HTERT RPE-1 (cell line): ENCODE measurements around the gene PRR29.
"Not testable (repeated sequence)": the region's sequence is repeated elsewhere in the genome, so short reads cannot be mapped to it uniquely, and the experiment has no call there.

Experiments
- in situ Hi-C: fragments of 300-500 bp; cut with MboI; formaldehyde crosslinking; loops from 4 replicates; pipeline ENCODE4 v1.14.3; 2020; ENCODE audit warnings: low sequenced_read_pairs

The PRR29 gene

DNA sequence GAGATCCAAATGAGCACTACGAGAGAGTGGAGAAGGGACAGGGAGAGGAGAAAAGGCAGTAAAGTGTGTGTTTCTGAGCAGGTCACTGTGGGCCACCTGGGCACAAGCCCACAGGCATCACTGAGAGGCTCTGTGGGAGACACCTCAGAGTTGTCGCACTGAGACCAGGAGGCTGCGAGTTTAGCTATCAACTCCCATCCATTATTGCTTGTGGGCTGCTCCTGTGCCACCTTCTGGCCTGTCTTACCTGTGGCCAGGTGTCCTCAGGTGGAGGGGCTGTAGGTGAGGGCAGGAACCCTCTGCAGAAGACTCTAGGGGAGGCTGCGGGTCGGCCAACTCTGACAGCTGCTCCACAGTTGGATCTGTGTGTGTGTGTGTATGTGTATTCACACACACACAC is 2.5 kb upstream of the PRR29 start:
- in situ Hi-C loops, result no loop called here

DNA sequence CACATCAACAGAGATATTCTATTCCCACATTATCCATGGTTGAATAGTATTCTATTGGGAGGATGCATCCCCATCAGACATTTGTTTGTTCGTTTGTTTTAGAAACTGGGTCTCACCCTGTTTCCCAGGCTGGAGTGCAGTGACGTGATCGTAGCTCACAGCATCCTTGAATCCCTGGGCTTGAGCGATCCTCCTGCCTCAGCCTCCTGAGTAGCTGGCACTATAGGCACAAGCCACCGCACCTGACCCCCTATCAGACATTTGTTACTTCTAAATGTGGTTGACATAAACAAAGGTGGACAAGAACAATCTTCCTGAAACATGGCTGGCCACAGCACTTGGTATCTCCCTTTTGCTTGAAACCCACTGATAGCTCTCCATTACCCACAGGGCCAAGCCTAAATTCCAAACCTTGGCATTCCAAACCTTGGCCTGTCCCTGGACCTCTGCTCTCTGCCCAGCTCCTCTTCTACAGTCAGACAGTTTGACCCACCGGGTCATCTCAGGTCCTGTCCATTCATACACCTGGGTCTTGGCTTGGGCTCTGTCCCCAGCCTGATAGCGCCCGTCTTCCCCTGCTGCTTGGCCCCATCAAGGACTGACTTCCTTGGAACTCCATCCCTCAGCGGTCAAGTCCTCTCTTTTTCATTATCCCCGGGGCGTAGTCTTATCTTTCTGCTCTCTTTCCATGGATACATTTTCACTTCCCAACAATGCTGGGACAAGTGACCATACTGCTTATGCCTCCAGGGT is 1.5 kb upstream of the PRR29 start:
- in situ Hi-C loops, result no loop called here

DNA sequence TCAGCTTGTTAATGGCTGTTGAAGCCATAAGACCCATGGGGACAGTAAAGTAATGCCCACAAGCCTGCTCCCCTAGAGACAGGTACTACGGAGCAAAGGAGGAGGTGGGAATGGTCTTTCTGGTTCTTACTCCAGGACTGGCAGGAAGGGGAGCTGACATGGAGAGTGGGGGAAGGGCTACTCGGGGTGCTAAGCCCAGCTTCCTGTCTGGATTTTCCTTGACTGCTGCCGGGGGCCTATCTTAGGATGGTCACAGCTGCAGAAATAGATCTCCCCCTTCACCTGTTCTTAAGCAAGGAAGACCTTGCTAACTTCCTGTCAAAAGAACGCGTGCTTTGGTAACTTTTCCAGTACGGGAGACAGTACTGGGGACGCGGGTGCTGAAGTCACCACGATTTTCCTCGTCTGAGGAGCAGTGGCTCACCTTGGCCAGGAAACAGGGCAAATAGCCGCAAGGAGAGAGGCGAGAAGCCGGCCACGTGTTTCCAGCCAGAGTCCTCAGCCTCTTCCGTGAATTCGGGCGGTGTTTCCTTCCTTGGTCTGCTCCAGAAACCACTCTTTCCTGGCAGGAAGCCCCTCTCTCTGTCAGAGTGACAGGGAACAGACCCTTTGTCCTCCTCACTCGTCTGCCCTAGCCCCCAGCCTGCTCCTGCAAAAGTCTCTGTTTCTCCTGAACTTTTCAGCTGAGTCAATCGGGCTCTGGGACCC is 656 bp upstream of the PRR29 start:
- in situ Hi-C loops, result no loop called here

DNA sequence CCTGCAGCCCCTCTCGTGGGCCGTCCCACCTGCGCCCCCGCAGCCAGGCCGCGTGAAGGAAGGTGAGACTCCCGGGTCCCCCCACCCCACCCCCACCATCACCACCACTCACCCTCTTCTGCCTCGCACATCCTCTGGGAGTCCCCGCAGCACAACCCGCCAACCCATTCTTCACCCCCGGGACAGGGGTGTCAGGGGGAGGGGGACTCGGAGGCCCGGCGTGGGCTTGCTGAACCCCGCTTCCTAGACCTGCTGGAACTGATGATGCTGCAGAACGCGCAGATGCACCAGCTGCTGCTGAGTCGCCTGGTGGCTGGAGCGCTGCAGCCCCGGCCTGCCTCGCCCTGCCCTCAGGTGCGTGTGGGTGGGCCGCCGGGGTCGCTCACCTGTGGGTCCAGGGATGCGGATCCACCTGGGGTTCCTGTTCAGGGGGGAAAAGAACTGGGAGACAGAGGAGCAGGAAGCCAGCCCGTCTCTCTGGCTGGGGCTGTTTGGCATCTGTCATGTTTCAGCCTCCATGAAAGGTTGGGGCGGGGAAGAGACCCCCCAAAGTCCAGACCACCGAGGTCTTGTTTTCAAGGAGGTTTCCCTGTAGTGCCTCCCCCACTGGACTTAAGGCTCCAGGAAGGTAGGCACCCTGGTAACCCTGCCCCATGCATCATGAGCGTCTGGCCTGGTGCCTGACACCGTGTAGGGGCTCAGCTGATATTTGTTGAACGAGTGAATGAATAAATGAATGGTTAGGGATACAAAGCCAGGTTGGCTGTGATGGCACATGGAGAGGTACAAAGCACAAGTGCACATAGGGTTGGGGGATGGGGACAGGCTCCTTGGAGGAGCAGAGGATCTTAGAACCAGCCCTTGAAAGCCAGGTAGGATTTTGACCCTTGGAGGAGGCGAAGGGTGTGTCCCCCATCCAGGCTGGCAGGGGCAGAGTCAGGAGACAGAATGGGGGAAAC is 849 bp downstream of the PRR29 start:
- in situ Hi-C loops, result no loop called here

DNA sequence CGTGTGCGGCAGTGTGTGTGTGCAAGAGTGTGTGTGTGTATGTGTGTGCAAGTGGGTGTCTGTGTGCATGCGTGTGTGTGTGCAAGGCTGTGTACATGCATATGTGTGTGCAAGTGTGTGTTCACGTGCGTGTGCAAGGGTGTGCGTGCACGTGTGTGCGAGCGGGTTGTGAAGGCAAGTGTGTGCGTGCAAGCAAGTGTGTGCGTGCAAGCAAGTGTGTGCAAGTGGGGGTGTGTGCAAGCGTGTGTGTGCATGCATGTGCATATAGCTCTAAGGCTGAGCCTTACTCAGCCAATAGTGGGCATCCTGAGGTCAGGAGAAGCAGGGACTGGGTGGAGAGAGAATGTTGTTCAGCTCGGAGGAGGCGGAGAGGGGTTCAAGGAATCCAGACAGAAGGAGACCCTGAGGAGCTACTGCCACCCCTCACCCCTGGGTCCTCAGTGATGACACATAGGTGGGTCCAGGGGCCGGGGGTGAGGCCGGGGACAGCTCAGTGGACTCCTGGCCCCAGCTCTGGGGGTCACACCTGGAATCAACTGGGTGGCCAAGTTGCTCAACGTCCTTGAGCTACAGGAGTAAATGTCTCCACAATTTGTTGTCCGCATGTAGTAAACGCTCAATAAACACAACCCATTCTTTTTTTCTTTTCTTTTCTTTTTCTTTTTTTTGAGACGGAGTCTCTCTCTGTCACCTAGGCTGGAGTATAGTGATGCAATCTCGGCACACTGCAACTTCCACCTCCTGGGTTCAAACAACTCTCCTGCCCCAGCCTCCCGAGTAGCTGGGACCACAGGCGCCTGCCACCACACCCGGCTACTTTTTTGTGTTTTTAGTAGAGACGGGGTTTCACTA is 1.8 kb downstream of the PRR29 start:
- in situ Hi-C loops, result no loop called here

DNA sequence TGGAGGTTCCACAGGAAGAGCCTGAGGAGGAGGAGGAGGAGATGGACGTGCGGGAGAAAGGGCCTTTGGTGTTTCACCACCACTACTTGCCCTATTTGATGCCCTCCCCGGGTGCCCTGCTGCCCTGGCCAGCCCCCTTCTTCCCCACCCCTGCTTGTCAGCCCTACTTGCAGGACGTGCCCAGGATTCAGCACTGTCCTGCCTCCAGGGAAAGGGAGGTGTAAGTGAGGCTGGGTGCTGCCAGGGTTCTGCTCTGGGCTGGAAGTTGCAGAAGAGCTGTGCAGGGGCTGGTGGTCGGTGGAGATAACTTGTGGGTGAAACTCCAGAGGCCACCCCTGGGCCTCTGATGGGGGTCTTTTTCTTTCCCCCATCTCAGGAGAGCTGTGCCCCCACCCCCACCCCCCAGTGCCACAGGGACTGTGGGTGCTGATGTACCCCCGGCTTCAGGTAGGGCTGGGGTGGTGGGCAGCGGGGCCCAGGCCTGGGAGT is 3.0 kb downstream of the PRR29 start:
- in situ Hi-C loops, result no loop called here

DNA sequence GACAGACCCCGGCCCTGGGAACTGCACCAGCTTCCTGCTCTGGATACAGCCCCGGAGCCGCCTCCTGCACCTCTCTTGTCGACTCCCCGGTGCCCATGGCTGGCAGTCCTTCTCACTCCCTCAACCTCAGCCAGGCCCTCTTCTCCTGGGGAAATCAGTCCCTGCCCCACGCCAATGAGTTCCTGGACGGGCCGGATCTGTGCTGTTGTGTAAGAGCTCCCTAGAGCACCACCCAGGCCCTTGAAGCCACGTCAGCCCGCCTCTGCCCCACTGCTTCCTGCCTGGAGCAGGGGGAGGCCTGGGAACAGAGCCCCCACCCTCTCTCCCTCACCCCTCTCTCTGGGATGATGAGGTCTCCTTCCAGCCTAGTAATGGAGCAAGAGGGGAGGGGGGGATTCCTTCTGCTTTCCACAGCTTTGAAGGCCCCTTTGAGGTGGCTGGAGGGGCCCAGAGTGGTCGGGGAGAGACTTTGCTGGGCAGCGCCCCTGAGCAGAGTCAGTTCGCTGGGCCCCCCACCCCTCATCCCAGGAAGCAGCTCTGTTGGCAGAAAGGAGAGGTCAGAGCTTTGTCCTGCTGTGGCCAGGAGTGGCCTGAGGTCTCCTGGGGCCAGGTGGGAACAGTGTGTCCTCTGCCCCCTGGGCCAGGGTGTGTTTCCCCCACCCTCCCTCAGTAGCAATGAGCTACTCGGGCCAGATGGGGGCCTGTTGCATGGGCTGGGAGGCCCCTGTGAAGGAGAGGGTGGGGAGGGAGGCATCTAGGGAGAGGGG is 3.8 kb downstream of the PRR29 start:
- in situ Hi-C loops, result no loop called here

DNA sequence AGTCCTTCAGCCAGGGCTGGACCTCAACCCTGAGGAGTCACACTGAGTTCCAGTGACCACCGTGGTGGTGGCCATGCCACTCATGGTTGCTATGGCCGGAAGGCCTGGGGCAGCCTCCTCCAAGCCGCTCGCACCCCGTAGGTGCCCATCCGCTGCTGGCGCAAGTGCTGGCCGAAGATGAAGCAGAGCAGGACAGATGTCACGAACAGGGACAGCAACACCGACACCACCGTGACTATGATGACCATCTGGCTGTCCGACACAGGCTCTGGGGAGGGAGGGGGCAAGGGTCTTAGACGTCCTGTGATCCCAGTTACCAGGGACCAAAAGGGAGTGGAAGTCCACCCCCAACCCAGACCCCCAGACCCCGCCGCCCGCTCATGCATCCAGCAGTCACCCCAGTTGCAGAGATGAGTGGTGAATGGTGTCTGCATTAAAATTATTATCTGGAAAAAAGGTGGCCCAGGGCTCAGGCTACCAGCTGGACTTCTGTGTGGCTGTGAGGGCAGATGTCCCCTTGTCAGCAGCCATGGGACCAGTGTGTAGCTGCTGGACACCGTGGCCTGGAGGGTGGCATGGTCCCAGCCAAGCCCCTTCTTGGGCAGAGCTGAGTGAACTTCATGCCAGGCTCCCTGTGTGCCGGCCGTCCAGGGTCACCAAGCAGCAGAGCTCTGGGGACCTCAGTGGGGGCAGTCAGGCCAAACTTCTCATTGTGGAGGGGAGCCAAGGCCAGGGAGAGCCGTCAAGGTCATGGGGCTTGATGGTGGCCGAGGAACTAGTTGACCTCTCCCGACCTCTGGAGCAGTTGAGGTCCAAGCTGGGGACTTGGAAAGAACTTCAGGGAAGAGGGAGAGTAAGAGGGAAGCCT is 4.7 kb downstream of the PRR29 start:
- in situ Hi-C loops, result no loop called here

DNA sequence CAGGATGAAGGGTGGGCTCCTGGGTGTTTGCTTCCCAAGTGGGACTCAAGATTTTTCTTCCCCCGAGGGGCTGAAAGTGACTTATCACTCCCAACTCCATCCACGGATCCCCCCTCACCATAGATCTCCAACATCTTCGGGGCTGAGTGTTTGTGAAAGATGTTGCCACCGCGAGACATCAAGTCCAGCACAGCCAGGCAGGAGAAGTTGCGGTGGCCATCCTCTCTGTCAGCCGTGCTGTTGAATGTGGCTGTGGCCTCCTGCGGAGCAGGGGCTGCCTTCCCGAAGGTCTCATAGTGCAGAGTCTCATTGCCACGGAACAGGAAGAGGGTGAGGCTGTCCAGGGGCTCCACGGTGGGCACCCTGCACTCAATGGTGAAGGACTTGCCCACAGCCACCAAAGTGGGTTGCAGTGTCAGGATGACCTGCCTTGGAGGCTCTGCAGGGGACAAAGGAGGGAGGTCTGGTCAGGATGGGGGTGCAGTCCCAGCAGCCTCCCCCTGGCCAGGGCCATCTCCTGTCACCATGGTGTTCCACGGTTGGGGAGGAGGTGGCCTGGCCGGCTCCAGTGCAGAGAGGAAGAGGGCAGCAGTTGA is 5.5 kb downstream of the PRR29 start:
- in situ Hi-C loops, result no loop called here

DNA sequence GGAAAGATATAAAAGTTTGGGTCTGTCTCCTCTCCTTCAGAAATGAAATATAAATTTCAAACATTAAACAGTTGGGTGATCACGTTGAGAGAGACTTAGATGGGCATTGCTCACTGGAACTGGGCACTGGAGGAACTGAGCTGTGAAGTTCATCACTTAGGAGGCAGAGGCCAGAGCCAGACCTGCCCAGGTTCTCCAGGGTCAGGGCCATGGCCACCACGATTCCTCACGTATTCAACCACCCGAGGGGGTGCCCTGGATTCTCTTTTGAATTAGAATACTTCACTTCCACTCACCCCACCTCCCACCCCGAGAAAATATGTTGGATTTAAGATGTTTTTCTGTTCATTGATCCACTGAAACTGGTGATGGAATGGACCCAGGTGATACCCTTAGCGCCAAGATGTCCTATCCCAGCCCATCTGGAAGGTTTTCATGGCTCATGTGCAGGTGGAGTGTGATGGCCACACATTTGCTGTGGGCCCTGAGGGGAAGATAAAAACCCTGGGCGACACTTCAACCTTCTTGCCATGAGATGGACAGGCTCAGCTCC is 6.1 kb downstream of the PRR29 start:
- in situ Hi-C loops, result no loop called here

DNA sequence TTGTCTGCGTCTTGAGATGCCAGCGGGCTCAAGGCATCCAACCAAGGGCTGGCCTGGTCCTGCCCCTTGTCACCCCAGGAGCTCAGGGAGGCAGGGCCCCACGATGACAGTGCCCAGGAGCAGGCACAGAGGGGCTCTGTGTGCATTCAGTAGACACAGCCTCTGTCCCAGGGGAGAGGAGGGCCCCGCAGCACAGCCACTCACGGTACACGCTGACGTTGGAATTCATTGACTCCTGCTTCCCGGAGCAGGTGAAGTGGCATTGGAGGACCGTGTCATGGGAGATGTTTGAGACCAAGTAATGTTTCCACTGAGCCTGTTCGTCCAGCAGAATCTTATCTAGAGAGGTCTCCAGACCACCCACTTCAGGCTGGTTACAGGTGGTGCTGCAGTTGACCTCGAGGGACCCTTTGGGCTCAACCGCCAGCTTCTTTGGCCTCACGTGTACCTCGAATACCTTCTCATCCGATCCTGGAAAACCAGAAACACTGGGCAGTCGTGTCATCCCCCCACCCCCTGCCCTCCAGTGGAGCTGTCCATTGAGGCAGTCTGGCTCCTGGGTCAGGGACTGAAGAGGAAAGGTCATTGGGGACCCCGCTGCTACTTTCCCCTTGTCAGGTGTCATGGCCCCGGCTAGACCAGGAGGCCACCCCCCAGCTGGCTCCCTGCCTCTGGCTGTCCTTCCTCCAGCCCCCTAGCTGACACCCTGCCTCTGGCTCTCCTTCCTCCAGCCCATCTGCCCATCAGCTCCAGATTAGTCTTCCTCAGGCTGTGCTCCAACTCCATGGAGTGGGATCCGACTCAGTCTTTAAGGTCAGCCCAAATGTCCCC is 7.0 kb downstream of the PRR29 start:
- in situ Hi-C loops, result no loop called here

DNA sequence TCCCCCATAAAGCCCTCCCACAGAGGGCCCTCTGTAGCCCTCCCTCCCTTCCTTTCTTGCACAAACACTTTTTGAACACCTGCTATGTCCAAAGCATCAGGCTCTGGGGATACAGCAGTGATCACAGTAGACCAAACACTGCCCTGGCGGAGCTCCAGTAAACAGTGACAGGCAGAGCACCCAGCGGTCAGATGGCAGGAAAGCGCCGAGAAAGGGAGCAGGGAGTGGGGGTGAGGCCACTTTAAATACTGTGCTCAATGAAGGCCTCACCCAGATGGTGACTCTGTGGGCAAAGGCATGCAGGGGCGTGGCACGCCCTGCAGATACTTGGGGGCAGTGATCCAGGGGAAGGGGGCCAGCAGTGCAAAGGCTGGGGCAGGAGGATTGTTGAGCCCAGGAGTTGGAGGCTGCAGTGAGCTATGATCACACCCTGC is 7.6 kb downstream of the PRR29 start:
- in situ Hi-C loops, result no loop called here

DNA sequence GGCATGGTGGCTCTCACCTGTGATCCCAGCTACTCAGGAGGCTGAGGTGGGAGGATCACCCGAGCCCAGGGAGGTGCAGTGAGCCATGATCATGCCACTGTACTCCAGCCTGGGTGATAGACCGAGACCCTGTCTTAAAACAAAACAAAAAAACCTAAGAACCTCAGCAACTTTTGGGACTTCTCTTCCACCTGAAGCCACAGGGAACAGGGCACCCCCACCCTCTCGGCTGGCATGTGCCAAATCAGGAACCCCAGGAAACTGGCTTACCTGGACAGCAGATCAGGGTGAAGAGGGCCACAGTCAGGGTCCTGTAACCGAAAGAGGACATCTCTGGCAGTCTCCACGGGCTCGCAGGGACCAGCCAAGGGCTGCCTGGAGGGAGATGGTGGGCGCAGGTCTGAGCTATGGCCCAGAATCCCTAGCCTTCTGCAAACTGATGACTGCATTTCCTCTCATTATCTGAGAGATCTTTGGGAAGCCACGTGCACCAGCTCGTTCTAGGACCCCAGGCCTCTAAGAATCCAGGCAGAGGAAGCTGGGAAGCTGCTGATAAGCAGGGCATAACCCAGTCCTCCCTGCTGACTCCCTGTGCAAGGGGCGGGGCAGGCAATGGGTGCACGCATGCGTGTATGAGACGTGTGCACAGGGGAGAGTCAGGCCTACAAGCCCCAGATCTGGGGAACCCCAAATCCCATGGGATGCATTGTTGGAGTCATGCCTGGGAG is 8.4 kb downstream of the PRR29 start:
- in situ Hi-C loops, result no loop called here

DNA sequence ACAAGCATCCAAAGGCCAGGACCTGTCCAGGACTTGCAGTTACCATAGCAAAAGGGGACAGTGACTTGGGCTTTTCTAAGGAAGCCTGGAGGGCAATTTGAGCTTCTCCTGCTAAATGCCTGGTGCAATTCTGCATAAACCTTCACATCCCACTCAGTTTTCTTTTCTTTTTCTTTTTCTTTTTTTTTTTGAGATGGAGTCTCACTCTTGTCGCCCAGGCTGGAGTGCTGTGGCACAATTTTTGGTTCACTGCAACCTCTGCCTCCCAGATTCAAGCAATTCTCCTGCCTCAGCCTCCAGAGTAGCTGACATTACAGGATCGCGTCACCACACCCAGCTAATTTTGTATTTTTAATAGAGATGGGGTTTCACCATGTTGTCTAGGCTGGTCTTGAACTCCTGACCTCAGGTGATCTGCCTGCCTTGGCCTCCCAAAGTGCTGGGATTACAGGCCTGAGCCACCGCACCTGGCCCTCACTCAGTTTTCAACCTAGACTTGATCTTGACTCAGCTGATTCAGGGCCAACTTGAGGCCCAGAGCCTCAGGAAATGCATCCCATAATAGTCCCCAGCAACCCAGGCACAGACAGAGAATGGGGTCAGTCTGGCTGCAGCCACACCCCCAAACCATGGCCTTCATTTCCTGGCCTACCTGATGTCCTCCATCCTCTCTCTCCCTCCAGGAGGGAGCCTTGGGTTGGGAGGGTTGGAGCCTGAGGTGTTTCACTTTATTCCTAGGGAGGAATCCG is 9.1 kb downstream of the PRR29 start:
- in situ Hi-C loops, result not testable (repeated sequence)

DNA sequence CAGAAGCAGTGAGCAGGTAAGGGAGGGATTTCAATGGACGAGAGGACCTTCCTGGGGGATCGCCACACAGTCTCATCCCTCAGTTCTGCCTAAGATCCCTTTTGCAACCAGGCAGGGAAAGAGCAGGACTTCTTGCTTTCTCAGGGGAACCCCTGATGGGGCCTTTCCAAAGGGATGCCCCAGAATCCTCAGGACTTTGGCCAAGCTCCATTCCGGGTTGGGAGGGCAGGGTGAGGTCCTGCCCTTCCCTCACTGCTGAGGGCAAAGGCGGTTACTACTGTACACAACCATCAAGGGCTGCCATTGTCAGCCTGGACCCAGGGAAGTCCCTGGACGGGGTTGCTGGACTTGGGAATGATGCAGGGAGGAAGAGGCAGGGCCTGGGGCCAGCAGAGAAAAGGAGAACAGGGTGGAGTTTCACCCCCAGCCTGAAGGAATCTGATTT is 9.7 kb downstream of the PRR29 start:
- in situ Hi-C loops, result no loop called here

DNA sequence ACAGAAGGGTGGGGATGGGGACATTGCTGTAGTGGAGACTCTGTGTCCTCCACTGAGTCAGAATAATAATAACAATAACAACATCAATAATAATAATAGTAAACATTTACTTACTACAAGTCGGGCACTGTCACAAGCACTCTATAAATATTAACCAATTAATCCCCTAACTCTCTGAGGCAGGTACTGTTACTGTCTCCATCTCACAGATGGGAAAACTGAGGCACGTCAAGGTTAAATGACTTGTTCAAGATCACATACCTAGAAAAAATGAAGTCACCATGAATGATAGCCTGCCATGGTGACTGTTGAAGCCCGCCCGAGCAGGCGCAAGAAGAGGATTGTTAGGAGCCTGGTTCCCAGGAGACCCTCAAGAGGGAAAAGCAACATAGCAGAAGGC is 10.2 kb downstream of the PRR29 start:
- in situ Hi-C loops, result no loop called here
